Mesenchymal stem cell (in vitro differentiated cells and primary cell): ENCODE data around the gene MVB12B.
A peak's percentile ranks its signal among the peaks of the same experiment; 100 is the strongest.

Source experiments
- DNase-seq: peaks from one replicate; pipeline ENCODE4 v3.0.0-alpha.2; 2013
- H2AFZ ChIP-seq: one replicate; pipeline ENCODE4 v1.6.1; 2013; ENCODE audit warnings: low read depth, mild to moderate bottlenecking, control low read depth, inconsistent platforms, low read length, moderate library complexity
- H2AK5ac ChIP-seq: 2 replicates; pipeline ENCODE4 v1.6.1; 2013; ENCODE audit warnings: low read length, moderate library complexity, mild to moderate bottlenecking, inconsistent platforms; ENCODE audit not compliant: severe bottlenecking
- H2BK120ac ChIP-seq: one replicate; pipeline ENCODE4 v1.6.1; 2013; ENCODE audit warnings: low read depth, mild to moderate bottlenecking, inconsistent platforms, low read length, moderate library complexity
- H2BK12ac ChIP-seq, 2 experiments: one replicate each; pipeline ENCODE4 v1.6.1; 2013; ENCODE audit warnings: inconsistent platforms in 2 of 2, low read length in 2 of 2, mild to moderate bottlenecking in 2 of 2, moderate library complexity in 2 of 2, control low read depth in 1 of 2
- H2BK15ac ChIP-seq: one replicate; pipeline ENCODE4 v1.6.1; 2013; ENCODE audit warnings: mild to moderate bottlenecking, low read depth, inconsistent platforms; ENCODE audit not compliant: poor library complexity, severe bottlenecking
- H2BK5ac ChIP-seq: 2 replicates; pipeline ENCODE4 v1.6.1; 2013; ENCODE audit warnings: low read depth, mild to moderate bottlenecking, low read length, control low read depth, inconsistent platforms; ENCODE audit not compliant: poor library complexity, severe bottlenecking
- H3K14ac ChIP-seq, 2 experiments: one replicate each; pipeline ENCODE4 v1.6.1; 2013; ENCODE audit warnings: inconsistent platforms in 2 of 2, low read length in 2 of 2, control low read depth in 1 of 2, mild to moderate bottlenecking in 1 of 2, moderate library complexity in 1 of 2
- H3K18ac ChIP-seq, 2 experiments: one replicate each; pipeline ENCODE4 v1.6.1; 2013; ENCODE audit warnings: inconsistent platforms in 2 of 2, low read length in 2 of 2, control low read depth in 1 of 2, low read depth in 1 of 2, mild to moderate bottlenecking in 1 of 2
- H3K23ac ChIP-seq, 2 experiments: one replicate each; pipeline ENCODE4 v1.6.1; 2013; ENCODE audit warnings: inconsistent platforms in 2 of 2, low read length in 2 of 2, mild to moderate bottlenecking in 2 of 2, moderate library complexity in 2 of 2, control low read depth in 1 of 2
- H3K27ac ChIP-seq: 2 replicates; pipeline ENCODE4 v1.5.1; 2013; ENCODE audit warnings: mild to moderate bottlenecking, moderate library complexity, low read length, control low read depth, inconsistent platforms; ENCODE audit not compliant: poor library complexity, severe bottlenecking
- H3K27me3 ChIP-seq, 2 experiments: 2 replicates each; pipeline versions ENCODE4 v1.6.1 to v1.7.0; 2013; ENCODE audit warnings: low read length in 2 of 2, mild to moderate bottlenecking in 2 of 2, moderate library complexity in 2 of 2, control low read depth in 1 of 2, inconsistent platforms in 1 of 2; ENCODE audit not compliant: control insufficient read depth in 1 of 2, insufficient read depth in 1 of 2
- H3K36me3 ChIP-seq, 2 experiments: 2 replicates each; pipeline versions ENCODE4 v1.6.1 to v1.7.0; 2013; ENCODE audit warnings: low read length in 2 of 2, control low read depth in 1 of 2, inconsistent platforms in 1 of 2, low read depth in 1 of 2, mild to moderate bottlenecking in 1 of 2; ENCODE audit not compliant: insufficient read depth in 2 of 2, control insufficient read depth in 1 of 2
- H3K4ac ChIP-seq, 2 experiments: one replicate each; pipeline ENCODE4 v1.6.1; 2013; ENCODE audit warnings: inconsistent platforms in 2 of 2, low read length in 2 of 2, mild to moderate bottlenecking in 2 of 2, moderate library complexity in 2 of 2, control low read depth in 1 of 2, low read depth in 1 of 2
- H3K4me1 ChIP-seq: 2 replicates; pipeline ENCODE4 v1.6.1; 2013; ENCODE audit warnings: low read depth, low read length, control low read depth; ENCODE audit not compliant: control insufficient read depth, insufficient read depth
- H3K4me2 ChIP-seq: 2 replicates; pipeline ENCODE4 v1.6.1; 2013; ENCODE audit warnings: low read length, mild to moderate bottlenecking, inconsistent platforms; ENCODE audit not compliant: poor library complexity, severe bottlenecking
- H3K4me3 ChIP-seq, 2 experiments: 2 replicates each; pipeline versions ENCODE4 v1.5.1 to v1.7.0; 2013; ENCODE audit warnings: low read length in 2 of 2, mild to moderate bottlenecking in 2 of 2, control low read depth in 1 of 2, low read depth in 1 of 2; ENCODE audit not compliant: insufficient read depth in 1 of 2
- H3K79me1 ChIP-seq: replicated peaks from 2 replicates; pipeline ENCODE4 v1.6.1; 2013; ENCODE audit warnings: mild to moderate bottlenecking, control low read depth, low read length, inconsistent platforms; ENCODE audit not compliant: poor library complexity, severe bottlenecking
- H3K9ac ChIP-seq: 2 replicates; pipeline ENCODE4 v1.7.0; 2013; ENCODE audit warnings: mild to moderate bottlenecking, low read length, moderate library complexity
- H3K9me3 ChIP-seq: 2 replicates; pipeline ENCODE4 v1.7.0; 2013; ENCODE audit warnings: mild to moderate bottlenecking, low read length; ENCODE audit not compliant: control insufficient read depth
- H4K8ac ChIP-seq: one replicate; pipeline ENCODE4 v1.6.1; 2013; ENCODE audit warnings: inconsistent platforms, mild to moderate bottlenecking, low read length, moderate library complexity
- H4K91ac ChIP-seq: one replicate; pipeline ENCODE4 v1.6.1; 2013; ENCODE audit warnings: mild to moderate bottlenecking, low read length, inconsistent platforms
- WGBS: methylation state at CpG from one replicate; pipeline ENCODE4 v1.1.7; 2013; ENCODE audit warnings: mixed read lengths; 5-methylcytosine and 5-hydroxymethylcytosine counted together

The MVB12B gene

DNA sequence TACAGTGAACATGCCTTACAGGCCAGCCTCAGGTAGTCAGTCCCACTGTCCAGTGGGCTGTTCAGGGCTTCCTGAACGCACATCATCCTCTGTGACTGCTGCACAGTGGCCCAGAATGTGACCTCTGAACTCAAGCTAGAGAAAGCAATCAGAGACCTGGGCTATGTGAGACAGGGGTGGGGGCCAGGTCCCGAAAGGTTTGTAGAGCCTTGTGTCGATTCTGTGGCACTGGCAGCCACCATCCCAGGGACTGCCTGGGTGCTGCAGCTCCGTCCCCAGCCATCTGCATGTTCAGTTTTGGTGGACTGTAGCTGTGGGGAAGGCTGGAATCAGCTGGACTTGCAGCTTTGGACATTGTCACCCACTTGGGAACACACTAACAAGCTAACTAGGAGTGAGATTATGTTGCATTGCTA is 47.7 kb downstream of the MVB12B start:
- no peak overlapping the region for H3K27ac ChIP-seq
- no peaks in the 10 kb centered on the region for H3K9me3 ChIP-seq
- H2BK120ac ChIP-seq: no peak overlapping the region
- peak overlapping the region in 1 of 2 experiments; percentile 46 for H3K23ac ChIP-seq
- H3K36me3 ChIP-seq: no peaks in the 10 kb centered on the region
- no peak overlapping the region for H3K4me2 ChIP-seq
- no peak overlapping the region for H2AFZ ChIP-seq
- H3K79me1 ChIP-seq: peaks cover 13% of the 10 kb centered on the region
- H3K4ac ChIP-seq: no peak overlapping the region
- no peak for DNase-seq
- peak overlapping the region; percentile 67 for H4K91ac ChIP-seq
- peak overlapping the region; percentile 17 for H2AK5ac ChIP-seq
- no peaks in the 10 kb centered on the region for H3K27me3 ChIP-seq
- H2BK12ac ChIP-seq: peak overlapping the region in 1 of 2 experiments; percentile 15
- peak overlapping the region; percentile 40 for H4K8ac ChIP-seq
- no peak overlapping the region for H2BK5ac ChIP-seq
- peak overlapping the region in 1 of 2 experiments; percentile 46 for H3K18ac ChIP-seq
- H2BK15ac ChIP-seq: no peak overlapping the region
- H3K14ac ChIP-seq: no peak overlapping the region
- peaks cover 12% of the 10 kb centered on the region for H3K4me1 ChIP-seq
- H3K9ac ChIP-seq: no peak overlapping the region
- 67% methylated on average over 4 of the region's 4 CpGs for WGBS
- H3K4me3 ChIP-seq: no peak overlapping the region

DNA sequence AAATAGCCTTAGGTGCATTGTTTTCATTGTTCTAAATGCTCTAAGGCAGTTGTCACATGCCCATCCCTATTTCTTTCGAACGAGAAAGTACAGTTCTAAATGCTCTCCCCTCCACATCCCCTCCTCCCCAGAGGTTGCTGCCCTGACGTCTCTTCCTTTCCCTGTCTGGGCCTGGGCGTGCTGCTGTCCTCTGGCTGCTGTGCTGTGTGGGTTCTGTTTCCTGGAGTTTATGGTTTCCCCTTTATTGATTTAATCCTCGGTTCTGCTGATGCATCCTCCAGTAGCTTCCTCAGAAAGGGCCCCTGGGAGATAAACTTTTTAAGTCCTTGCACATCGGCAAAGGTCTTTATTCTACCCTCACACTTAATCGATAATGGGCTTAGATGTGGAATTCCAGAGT is 48.8 kb downstream of the MVB12B start:
- Histone ChIP-seq H4K91ac (no peak overlapping the region), H3K18ac (no peak overlapping the region), H3K9me3 (no peaks in the 10 kb centered on the region), H3K4me2 (no peak overlapping the region), H3K27ac (no peak overlapping the region), H3K9ac (peak overlapping the region; percentile 81), H3K23ac (no peak overlapping the region), H3K14ac (no peak overlapping the region), H3K4me1 (peaks cover 19% of the 10 kb centered on the region), H2BK120ac (no peak overlapping the region), H3K36me3 (no peaks in the 10 kb centered on the region), H2AK5ac (no peak overlapping the region), H3K27me3 (no peaks in the 10 kb centered on the region), H3K4me3 (peak overlapping the region in 1 of 2 experiments; percentile 53), H2AFZ (no peak overlapping the region), H2BK5ac (no peak overlapping the region), H4K8ac (peak overlapping the region; percentile 46), H3K4ac (no peak overlapping the region), H2BK12ac (no peak overlapping the region), H3K79me1 (peaks cover 13% of the 10 kb centered on the region), H2BK15ac (no peak overlapping the region)
- 14% methylated on average over 4 of the region's 7 CpGs for WGBS
- peak; percentile 52 for DNase-seq

GRCh38 chr9:126376311-126377175 is 49.9 kb downstream of the MVB12B start:
- H3K18ac ChIP-seq: peak overlapping the region; percentile 46 to 66
- H3K23ac ChIP-seq: no peak overlapping the region
- 74% methylated on average over 16 of the region's 18 CpGs for WGBS
- no peak for DNase-seq
- peaks cover 20% of the 10 kb centered on the region for H3K4me1 ChIP-seq
- H3K4me3 ChIP-seq: no peak overlapping the region
- H2BK15ac ChIP-seq: peak overlapping the region; percentile 55
- H3K14ac ChIP-seq: peak overlapping the region; percentile 25 to 80
- H2AFZ ChIP-seq: peak overlapping the region; percentile 39
- H3K4ac ChIP-seq: peak overlapping the region; percentile 83 to 94
- peaks cover 13% of the 10 kb centered on the region for H3K79me1 ChIP-seq
- peak overlapping the region; percentile 12 to 20 for H2BK12ac ChIP-seq
- no peaks in the 10 kb centered on the region for H3K9me3 ChIP-seq
- no peak overlapping the region for H2BK5ac ChIP-seq
- H3K27me3 ChIP-seq: no peaks in the 10 kb centered on the region
- H4K8ac ChIP-seq: peak overlapping the region; percentile 66
- H2AK5ac ChIP-seq: no peak overlapping the region
- no peak overlapping the region for H3K4me2 ChIP-seq
- H3K36me3 ChIP-seq: no peaks in the 10 kb centered on the region
- peak overlapping the region; percentile 81 for H3K9ac ChIP-seq
- peak overlapping the region; percentile 0 for H2BK120ac ChIP-seq
- H4K91ac ChIP-seq: peak overlapping the region; percentile 57
- H3K27ac ChIP-seq: no peak overlapping the region

DNA sequence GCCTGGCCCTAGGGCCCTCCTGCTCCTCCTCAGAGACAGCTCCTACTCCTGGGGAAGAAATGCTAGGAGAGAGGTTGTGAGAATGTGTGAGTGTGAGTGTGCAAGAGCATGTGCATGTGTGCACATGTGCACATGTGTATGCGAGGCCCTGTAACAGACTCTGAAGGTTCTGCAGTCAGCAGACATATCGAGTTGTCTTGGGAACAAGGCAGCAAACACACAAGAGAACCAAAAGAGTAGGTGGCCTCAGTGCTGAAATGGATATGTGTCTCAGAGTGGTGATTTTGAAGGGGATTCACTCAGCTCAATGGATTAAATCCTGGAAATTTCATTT is 50.5 kb downstream of the MVB12B start:
- no peak for DNase-seq
- no peak overlapping the region for H3K27ac ChIP-seq
- WGBS: 90% methylated on average over 2 of the region's 2 CpGs

More for the DNA sequence above, 50.5 kb downstream of the MVB12B start:
- Histone ChIP-seq H3K23ac (no peak overlapping the region), H3K18ac (no peak overlapping the region), H3K79me1 (peaks cover 13% of the 10 kb centered on the region), H3K4me1 (peaks cover 20% of the 10 kb centered on the region), H3K27me3 (no peaks in the 10 kb centered on the region), H3K4me2 (no peak overlapping the region), H4K8ac (no peak overlapping the region), H2BK120ac (no peak overlapping the region), H3K9ac (no peak overlapping the region), H4K91ac (peak overlapping the region; percentile 25), H3K4me3 (no peak overlapping the region), H2BK12ac (no peak overlapping the region), H2BK15ac (no peak overlapping the region), H3K14ac (no peak overlapping the region), H3K36me3 (no peaks in the 10 kb centered on the region), H2BK5ac (no peak overlapping the region), H2AFZ (no peak overlapping the region), H2AK5ac (no peak overlapping the region), H3K4ac (no peak overlapping the region), H3K9me3 (no peaks in the 10 kb centered on the region)
